IPS-15b (cell line): Measurements from ENCODE around the gene PACSIN1.

Source experiments
- H3K27me3 ChIP-seq: one replicate; pipeline ENCODE4 v1.6.1; 2013; ENCODE audit warnings: low read length; ENCODE audit not compliant: control insufficient read depth, insufficient read depth
- H3K36me3 ChIP-seq: one replicate; pipeline ENCODE4 v1.6.1; 2013; ENCODE audit warnings: low read length; ENCODE audit not compliant: control insufficient read depth, insufficient read depth
- H3K4me1 ChIP-seq: one replicate; pipeline ENCODE4 v1.6.1; 2013; ENCODE audit warnings: mild to moderate bottlenecking, low read length; ENCODE audit not compliant: control insufficient read depth, insufficient read depth
- H3K4me3 ChIP-seq: one replicate; pipeline ENCODE4 v1.5.1; 2013; ENCODE audit warnings: low read depth, low read length
- H3K9ac ChIP-seq: one replicate; pipeline ENCODE4 v1.6.1; 2013; ENCODE audit warnings: low read depth, mild to moderate bottlenecking, low read length
- H3K9me3 ChIP-seq: one replicate; pipeline ENCODE4 v1.6.1; 2013; ENCODE audit warnings: mild to moderate bottlenecking, low read length; ENCODE audit not compliant: control insufficient read depth, insufficient read depth

Gene PACSIN1

DNA sequence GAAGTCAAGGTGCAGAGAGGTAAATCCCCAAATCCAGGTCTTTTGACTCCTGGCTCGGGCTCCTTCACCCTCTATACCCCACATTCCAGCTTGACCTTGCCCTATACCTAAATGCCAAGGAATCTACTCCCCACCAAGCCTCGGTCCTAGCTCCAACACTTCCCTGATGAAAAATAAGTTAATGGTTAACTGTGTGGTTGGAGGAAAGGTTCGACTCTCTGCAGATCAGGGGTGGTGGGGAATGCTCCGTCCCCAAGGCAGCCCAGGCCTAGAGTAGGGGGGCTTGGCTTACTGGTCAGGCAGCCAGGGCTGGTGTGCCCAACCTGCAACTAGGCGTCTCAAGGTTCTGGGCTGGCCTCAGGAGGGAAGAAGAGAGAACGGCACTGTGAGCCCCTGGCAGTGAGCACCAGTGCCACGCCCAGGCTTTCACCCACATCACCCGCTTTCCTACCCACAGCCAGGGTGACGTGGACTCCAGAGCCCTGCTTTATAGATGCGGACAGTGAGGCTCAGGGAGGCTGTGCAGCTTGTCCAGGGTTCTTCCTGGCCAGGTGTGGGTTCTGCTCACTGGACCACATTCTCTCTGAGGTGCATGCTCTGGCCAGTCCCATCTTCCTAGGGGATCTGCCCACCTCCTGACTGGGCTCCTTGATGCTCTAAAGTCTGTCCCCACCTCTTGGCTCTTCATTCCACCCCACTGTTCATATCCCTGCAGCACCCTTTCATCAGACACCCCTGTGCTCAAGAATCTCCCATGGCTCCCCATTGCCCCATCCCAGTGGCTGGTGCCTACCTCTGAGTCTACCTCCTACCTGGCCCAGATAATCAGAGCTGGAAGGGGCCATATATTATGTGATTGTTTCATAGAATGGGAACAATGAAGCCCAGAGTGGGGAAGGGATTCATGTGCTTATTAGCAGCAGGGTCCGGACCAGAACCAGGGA lies 82.1 kb downstream of the PACSIN1 start:
- no peaks in the 10 kb centered on the region for H3K4me1 ChIP-seq
- no peaks in the 10 kb centered on the region for H3K36me3 ChIP-seq
- H3K27me3 ChIP-seq: no peaks in the 10 kb centered on the region
- no peak overlapping the region for H3K9ac ChIP-seq
- H3K4me3 ChIP-seq: no peak overlapping the region
- no peaks in the 10 kb centered on the region for H3K9me3 ChIP-seq

DNA sequence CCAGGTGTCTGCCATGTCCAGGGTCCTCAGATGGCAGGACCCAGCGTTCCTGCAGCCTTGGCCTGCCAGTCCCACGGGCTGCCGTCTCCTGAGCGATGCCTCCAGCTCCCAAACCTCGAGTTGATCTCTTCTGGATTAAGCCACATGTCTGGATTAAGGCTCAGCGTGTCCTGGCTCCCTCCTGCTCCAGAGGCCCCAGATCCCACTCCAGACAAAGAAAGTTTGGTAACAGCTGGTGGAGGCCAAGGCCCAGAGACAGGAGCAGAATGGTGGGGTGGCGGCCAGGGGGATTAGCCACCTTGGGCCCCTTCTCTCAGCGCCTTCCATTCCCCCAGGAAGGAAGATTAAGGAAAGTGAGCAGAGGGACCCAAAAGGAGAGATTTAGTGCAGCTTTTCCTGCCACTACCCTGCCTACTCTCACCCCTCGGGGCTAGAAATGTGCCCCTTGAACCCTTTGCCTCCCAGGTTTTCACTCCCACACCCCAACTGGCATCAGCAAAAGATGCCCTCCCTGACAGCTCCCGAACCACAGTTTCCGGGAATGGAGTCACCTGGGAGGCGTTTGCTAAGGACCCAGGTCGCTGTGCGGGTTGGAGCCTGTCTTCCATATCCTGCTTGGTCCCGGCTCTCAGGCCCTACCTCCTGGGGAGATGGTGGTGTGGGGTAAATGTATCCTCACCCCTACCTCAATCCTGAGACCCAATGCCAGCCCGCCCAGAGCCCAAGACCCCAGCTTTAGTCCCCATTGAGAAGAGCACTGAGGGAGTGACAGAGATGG lies 83.3 kb downstream of the PACSIN1 start:
- Histone ChIP-seq H3K9ac (no peak overlapping the region), H3K36me3 (no peaks in the 10 kb centered on the region), H3K4me1 (no peaks in the 10 kb centered on the region), H3K9me3 (no peaks in the 10 kb centered on the region), H3K27me3 (no peaks in the 10 kb centered on the region), H3K4me3 (no peak overlapping the region)

DNA sequence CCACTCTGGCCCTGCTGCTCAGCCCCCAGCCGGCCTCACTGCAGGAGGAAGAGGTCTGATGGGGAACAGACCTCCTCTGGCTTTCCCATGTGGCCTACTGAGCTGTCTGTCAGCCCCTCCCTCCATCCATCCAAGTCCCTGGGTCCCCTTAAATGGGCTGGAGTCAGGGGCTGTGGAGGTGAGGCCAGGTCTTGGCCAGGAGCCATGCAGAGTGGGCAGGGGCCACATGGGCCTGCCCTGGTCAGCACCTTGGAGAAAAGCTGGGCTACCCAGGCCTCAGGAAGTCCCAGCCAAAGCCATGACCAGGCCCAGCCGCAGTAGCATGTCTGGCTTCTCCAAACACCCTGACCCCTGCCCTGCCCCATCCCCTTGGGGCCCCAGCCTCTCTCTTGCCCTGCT lies 83.9 kb downstream of the PACSIN1 start:
- H3K4me1 ChIP-seq: no peaks in the 10 kb centered on the region
- no peak overlapping the region for H3K4me3 ChIP-seq
- H3K27me3 ChIP-seq: no peaks in the 10 kb centered on the region
- no peak overlapping the region for H3K9ac ChIP-seq
- H3K36me3 ChIP-seq: no peaks in the 10 kb centered on the region
- H3K9me3 ChIP-seq: no peaks in the 10 kb centered on the region

DNA sequence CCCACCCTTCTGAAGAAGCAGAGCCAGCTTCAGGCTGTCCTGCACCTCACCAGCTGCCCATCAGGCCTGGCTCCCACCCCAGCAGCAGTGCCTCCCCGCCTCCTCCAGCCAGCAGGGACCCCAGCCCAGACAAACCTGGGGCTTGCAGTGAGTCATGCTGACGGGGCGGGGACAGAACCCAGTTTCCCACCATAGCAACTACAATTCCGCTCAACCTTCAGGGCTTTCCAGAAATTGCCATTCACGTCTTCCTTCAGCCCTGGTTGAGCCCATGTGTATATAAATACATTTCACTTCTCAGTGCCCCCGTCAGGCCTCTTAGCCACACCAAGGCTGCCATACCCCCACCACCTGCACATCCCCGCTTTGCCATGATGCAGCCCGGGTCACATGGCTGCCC lies 85.8 kb downstream of the PACSIN1 start:
- no peak overlapping the region for H3K9ac ChIP-seq
- H3K27me3 ChIP-seq: no peaks in the 10 kb centered on the region
- H3K4me3 ChIP-seq: no peak overlapping the region
- no peaks in the 10 kb centered on the region for H3K9me3 ChIP-seq
- no peaks in the 10 kb centered on the region for H3K36me3 ChIP-seq
- H3K4me1 ChIP-seq: no peaks in the 10 kb centered on the region

DNA sequence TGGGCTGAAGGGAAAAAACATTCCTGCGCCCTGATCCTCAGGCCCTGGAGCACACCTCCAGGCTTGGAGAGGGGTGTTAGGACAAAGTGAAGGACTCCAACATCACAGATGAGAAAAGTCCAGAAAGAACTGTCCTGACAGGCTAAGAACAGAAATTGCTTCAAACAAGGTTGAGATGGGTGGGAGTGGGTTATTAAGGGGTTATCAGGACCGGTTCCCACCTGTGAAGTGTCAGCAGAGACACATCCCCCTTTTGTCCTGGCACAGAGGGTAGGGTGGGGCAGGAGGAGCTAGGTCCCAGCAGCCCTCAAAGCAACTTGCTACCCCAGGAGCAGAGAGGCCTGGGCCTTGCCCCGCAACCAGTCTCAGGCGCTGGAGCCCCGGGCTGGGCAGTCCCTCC lies 86.7 kb downstream of the PACSIN1 start:
- no peak overlapping the region for H3K4me3 ChIP-seq
- H3K9me3 ChIP-seq: no peaks in the 10 kb centered on the region
- no peaks in the 10 kb centered on the region for H3K27me3 ChIP-seq
- H3K36me3 ChIP-seq: no peaks in the 10 kb centered on the region
- no peak overlapping the region for H3K9ac ChIP-seq
- H3K4me1 ChIP-seq: no peaks in the 10 kb centered on the region

DNA sequence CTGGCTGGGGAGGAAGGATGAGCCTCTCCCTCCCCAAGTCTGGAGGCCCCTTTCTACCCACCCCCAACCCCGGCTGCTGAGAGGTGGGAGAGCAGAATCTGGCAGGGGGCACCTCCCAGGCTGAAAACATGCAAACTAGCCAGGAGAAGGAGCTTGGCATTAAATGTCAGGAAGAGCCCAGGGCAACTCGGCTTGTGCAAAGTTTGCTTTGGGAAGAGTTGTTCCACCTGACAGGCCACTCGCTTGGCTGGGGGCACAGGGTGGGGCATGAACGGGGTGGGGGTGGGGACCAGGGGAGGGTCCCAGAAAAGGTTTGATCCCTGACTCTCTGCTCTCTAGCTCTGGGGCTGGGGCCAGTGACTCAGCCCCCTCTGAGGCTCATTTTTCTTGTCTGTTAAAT lies 87.3 kb downstream of the PACSIN1 start:
- no peak overlapping the region for H3K9ac ChIP-seq

DNA sequence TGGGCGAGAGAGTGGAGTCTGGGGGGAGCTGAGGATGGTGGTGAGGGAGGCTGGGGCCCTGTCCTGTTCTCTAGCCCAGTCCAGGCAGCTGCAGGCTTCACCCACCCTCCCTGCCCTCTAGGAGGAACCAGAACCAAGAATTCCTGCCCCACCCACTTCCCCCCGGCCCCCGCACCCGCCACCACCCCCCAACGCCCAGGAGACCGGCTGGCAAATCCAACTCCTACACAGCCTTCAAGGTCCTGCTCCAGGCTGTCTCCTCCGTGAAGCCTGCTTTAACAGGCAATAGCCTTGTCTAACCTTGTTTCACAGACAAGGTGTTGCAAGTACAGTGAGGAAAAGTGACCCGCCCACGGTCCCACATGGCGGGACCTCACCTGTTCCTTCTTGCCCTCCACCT lies 87.9 kb downstream of the PACSIN1 start:
- H3K27me3 ChIP-seq: no peaks in the 10 kb centered on the region
- H3K9me3 ChIP-seq: no peaks in the 10 kb centered on the region
- no peaks in the 10 kb centered on the region for H3K4me1 ChIP-seq
- H3K4me3 ChIP-seq: no peak overlapping the region
- H3K36me3 ChIP-seq: no peaks in the 10 kb centered on the region
- H3K9ac ChIP-seq: no peak overlapping the region

More for the DNA sequence above, 87.3 kb downstream of the PACSIN1 start:
- H3K36me3 ChIP-seq: no peaks in the 10 kb centered on the region
- no peaks in the 10 kb centered on the region for H3K9me3 ChIP-seq
- H3K4me3 ChIP-seq: no peak overlapping the region
- no peaks in the 10 kb centered on the region for H3K4me1 ChIP-seq
- H3K27me3 ChIP-seq: no peaks in the 10 kb centered on the region

DNA sequence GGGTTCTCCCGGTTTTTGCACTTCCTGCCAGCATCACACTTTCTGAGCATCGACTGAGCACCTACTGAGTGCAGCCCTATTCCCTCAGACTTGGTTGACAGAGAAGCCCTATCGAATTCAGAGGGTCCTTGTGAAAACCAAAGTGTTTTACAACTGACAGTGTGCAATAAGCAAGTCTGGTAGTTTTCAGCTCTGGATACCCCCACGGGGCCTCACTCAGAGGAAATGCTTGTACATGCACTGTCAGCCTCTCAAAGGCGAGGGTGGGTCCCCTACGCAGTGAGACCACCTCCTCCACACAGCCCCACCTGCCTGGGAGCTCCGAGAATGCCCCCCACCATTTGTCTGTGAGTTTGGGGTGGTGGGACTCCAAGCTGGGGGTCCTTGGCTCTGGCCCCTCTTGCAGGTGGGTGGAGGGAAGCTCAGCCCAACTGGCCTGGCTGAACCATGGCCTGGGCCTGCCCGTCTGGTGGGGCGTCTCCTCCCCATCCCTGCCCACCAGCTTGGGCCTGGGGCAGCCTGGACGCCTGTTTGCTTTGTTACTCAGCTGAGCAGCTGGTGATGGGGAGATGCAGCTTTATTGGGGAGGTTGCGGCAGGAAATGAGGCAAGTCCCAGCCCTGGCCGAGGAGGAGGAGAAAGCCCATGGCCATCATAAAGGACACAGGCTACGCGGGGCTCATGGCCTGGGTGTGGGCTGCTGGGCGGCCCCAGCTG lies 88.6 kb downstream of the PACSIN1 start:
- Histone ChIP-seq H3K27me3 (no peaks in the 10 kb centered on the region), H3K4me3 (no peak overlapping the region), H3K4me1 (no peaks in the 10 kb centered on the region), H3K36me3 (no peaks in the 10 kb centered on the region), H3K9ac (no peak overlapping the region), H3K9me3 (no peaks in the 10 kb centered on the region)

DNA sequence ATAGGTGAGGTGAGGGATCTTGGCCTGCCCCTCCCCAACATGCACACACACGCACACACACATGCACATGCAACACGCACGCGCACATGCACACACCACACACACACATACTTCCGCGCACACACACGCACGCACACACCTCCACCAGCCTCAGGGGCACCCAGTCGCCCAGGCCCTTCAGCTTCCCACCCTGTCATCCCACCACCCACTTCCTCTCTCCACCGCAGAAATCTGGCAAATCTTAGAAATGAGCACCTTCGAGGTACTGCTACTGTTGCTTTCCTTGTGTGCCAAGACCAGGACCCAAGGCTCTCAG lies 89.1 kb downstream of the PACSIN1 start:
- peaks cover 1% of the 10 kb centered on the region for H3K4me1 ChIP-seq
- H3K36me3 ChIP-seq: no peaks in the 10 kb centered on the region
- no peaks in the 10 kb centered on the region for H3K9me3 ChIP-seq
- H3K9ac ChIP-seq: no peak overlapping the region
- H3K27me3 ChIP-seq: no peaks in the 10 kb centered on the region
- no peak overlapping the region for H3K4me3 ChIP-seq

DNA sequence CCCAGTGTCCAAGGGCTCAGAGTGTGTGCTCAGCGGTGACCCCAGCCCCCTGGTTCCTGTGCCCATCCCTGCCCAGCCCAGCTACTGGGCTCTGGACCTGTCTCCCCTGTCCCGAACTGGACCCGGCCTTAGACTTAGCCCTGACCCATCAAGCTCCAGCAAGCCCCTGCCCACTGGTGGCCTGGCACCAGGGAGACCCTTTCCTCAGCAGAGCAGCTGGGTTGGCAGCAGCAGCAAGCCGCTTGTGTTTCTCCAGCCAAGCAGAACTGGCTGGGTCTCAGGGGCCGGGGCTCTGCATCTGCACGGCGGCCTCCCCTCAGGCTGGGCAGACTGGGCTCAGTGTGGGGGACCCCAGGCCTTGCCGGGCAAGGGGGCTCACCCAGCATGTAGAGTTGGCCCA lies 89.5 kb downstream of the PACSIN1 start:
- H3K4me1 ChIP-seq: peaks cover 5% of the 10 kb centered on the region
- no peak overlapping the region for H3K4me3 ChIP-seq
- H3K9ac ChIP-seq: no peak overlapping the region
- no peaks in the 10 kb centered on the region for H3K27me3 ChIP-seq
- H3K36me3 ChIP-seq: no peaks in the 10 kb centered on the region
- no peaks in the 10 kb centered on the region for H3K9me3 ChIP-seq

DNA sequence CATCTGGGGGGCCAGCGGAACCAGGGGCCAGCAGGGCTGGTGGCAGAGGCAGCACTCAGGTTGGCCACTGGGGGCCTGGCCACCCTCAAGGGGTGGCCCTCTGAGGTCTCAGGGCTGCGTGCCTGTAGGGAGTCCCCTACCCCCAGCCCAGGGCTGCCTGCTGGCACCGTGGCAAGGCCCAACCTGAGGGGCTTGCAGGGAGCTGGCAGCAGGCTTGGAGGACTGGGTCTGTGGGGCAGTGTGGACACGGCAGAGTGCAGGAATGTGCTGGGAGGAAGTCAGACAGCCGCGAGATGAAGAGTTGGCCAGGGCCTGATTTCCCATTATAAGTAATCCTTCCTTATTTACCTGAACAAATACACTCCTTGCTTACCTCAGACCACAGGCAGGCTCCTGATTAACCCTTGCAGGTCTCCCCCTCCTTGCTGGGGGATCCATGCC lies 90.2 kb downstream of the PACSIN1 start, which contains the start of gene SPDEF:
SPDEF (minus strand) TSS at position 299 of the 441 bp plus-strand sequence. CDS start 11,874 bp downstream, outside the sequence.
- Histone ChIP-seq H3K9ac (peak within 1 kb of the TSS; percentile 1), H3K27me3 (no peaks in the 10 kb centered on the region), H3K4me1 (peaks cover 11% of the 10 kb centered on the region), H3K36me3 (no peaks in the 10 kb centered on the region), H3K9me3 (no peaks in the 10 kb centered on the region), H3K4me3 (no peak within 1 kb of the TSS)
